Measurements from ENCODE around the gene FOXP1.

FOXP1 gene

GRCh38 chr3:71323558-71323957, 260.0 kb downstream of the FOXP1 start:
- no peaks in the 10 kb centered on the region for H3K9me3 ChIP-seq (ENCODE audit: severe bottlenecking)
- DNase-seq, result no peak
- no peaks in the 10 kb centered on the region for H3K27me3 ChIP-seq (ENCODE audit: insufficient read depth, low read depth, severe bottlenecking)
- no peak overlapping the region for H3K4me3 ChIP-seq (ENCODE audit: low read depth, low read length)
- H3K27ac ChIP-seq, result no peak overlapping the region
- H3K36me3 ChIP-seq, result no peaks in the 10 kb centered on the region
- TF ChIP-seq CTCF (IDR thresholded peaks at IDR 0.05; ENCODE audit: low read depth, low read length), result no peak

- Histone ChIP-seq H3K27ac (no peak overlapping the region), H3K27me3 (ENCODE audit: insufficient read depth, low read depth, severe bottlenecking) (no peaks in the 10 kb centered on the region), H3K9me3 (ENCODE audit: severe bottlenecking) (no peaks in the 10 kb centered on the region), H3K36me3 (no peaks in the 10 kb centered on the region), H3K4me3 (ENCODE audit: low read depth, low read length) (no peak overlapping the region)
- no peak for TF ChIP-seq CTCF (IDR thresholded peaks at IDR 0.05; ENCODE audit: low read depth, low read length)
- no peak for DNase-seq
Observed at GRCh38 chr3:71322154-71322553, 261.4 kb downstream of the FOXP1 start.

- no peak overlapping the region for H3K27ac ChIP-seq
- no peaks in the 10 kb centered on the region for H3K9me3 ChIP-seq (ENCODE audit: severe bottlenecking)
- H3K27me3 ChIP-seq (ENCODE audit: insufficient read depth, low read depth, severe bottlenecking), result no peaks in the 10 kb centered on the region
- no peak for TF ChIP-seq CTCF (IDR thresholded peaks at IDR 0.05; ENCODE audit: low read depth, low read length)
- no peak overlapping the region for H3K4me3 ChIP-seq (ENCODE audit: low read depth, low read length)
- H3K36me3 ChIP-seq, result no peaks in the 10 kb centered on the region
- DNase-seq, result no peak
Observed at GRCh38 chr3:71319771-71320170, 263.8 kb downstream of the FOXP1 start.

GRCh38 chr3:71318458-71318827, 265.1 kb downstream of the FOXP1 start:
- TF ChIP-seq CTCF (IDR thresholded peaks at IDR 0.05; ENCODE audit: low read depth, low read length), result no peak

GRCh38 chr3:71317749-71318457, 265.6 kb downstream of the FOXP1 start:
- Histone ChIP-seq H3K4me3 (ENCODE audit: low read depth, low read length) (no peak overlapping the region), H3K27ac (no peak overlapping the region), H3K27me3 (ENCODE audit: insufficient read depth, low read depth, severe bottlenecking) (no peaks in the 10 kb centered on the region), H3K9me3 (ENCODE audit: severe bottlenecking) (no peaks in the 10 kb centered on the region), H3K36me3 (no peaks in the 10 kb centered on the region)
- TF ChIP-seq CTCF (IDR thresholded peaks at IDR 0.05; ENCODE audit: low read depth, low read length), result no peak
- DNase-seq, result no peak

More at GRCh38 chr3:71318458-71318827, 265.1 kb downstream of the FOXP1 start:
- H3K27ac ChIP-seq, result no peak overlapping the region
- H3K27me3 ChIP-seq (ENCODE audit: insufficient read depth, low read depth, severe bottlenecking), result no peaks in the 10 kb centered on the region
- no peaks in the 10 kb centered on the region for H3K9me3 ChIP-seq (ENCODE audit: severe bottlenecking)
- no peak overlapping the region for H3K4me3 ChIP-seq (ENCODE audit: low read depth, low read length)
- DNase-seq, result no peak
- no peaks in the 10 kb centered on the region for H3K36me3 ChIP-seq

GRCh38 chr3:71317140-71317539, 266.4 kb downstream of the FOXP1 start:
- Histone ChIP-seq H3K27me3 (ENCODE audit: insufficient read depth, low read depth, severe bottlenecking) (no peaks in the 10 kb centered on the region), H3K4me3 (ENCODE audit: low read depth, low read length) (no peak overlapping the region), H3K9me3 (ENCODE audit: severe bottlenecking) (no peaks in the 10 kb centered on the region), H3K36me3 (no peaks in the 10 kb centered on the region), H3K27ac (no peak overlapping the region)
- DNase-seq, result no peak
- no peak for TF ChIP-seq CTCF (IDR thresholded peaks at IDR 0.05; ENCODE audit: low read depth, low read length)

All from WERI-Rb-1 (cell line).